ENCODE results near the gene DRAM1.
"Not testable (repeated sequence)": the region's sequence is repeated elsewhere in the genome, so short reads cannot be mapped to it uniquely, and the experiment has no call there.

Gene DRAM1

GRCh38 chr12:101859664-101860607, 17.4 kb upstream of the DRAM1 start:
- DNase-seq (ENCODE audit: low spot score) = no peak

- not testable (repeated sequence) for DNase-seq (ENCODE audit: low spot score)
These were observed 15.7 kb upstream of the DRAM1 start for GRCh38 chr12:101861688-101862087.

GRCh38 chr12:101862245-101862644, 15.1 kb upstream of the DRAM1 start:
- DNase-seq (ENCODE audit: low spot score) = no peak

- DNase-seq (ENCODE audit: low spot score) = no peak
These were observed 13.4 kb upstream of the DRAM1 start for GRCh38 chr12:101863981-101864380.

GRCh38 chr12:101866615-101867373, 10.6 kb upstream of the DRAM1 start:
- no peak for DNase-seq (ENCODE audit: low spot score)

- not testable (repeated sequence) for DNase-seq (ENCODE audit: low spot score)
These were observed 9.8 kb upstream of the DRAM1 start for GRCh38 chr12:101867619-101868018.

- no peak for DNase-seq (ENCODE audit: low spot score)
These were observed 6.5 kb upstream of the DRAM1 start for GRCh38 chr12:101870925-101871324.

GRCh38 chr12:101875162-101875561, 2.2 kb upstream of the DRAM1 start:
- no peak for DNase-seq (ENCODE audit: low spot score)

GRCh38 chr12:101876322-101876860, 989 bp upstream of the DRAM1 start:
- peak; percentile 12 for DNase-seq (ENCODE audit: low spot score)

GRCh38 chr12:101877806-101878242, 444 bp downstream of the DRAM1 start:
- DNase-seq (ENCODE audit: low spot score) = peak; percentile 35

GRCh38 chr12:101878243-101878821, 952 bp downstream of the DRAM1 start:
- DNase-seq (ENCODE audit: low spot score) = peak; percentile 26

- no peak for DNase-seq (ENCODE audit: low spot score)
These were observed 3.4 kb downstream of the DRAM1 start for GRCh38 chr12:101880769-101881168.

- DNase-seq (ENCODE audit: low spot score) = no peak
These were observed 3.8 kb downstream of the DRAM1 start for GRCh38 chr12:101881228-101881627.

GRCh38 chr12:101884174-101884573, 6.8 kb downstream of the DRAM1 start:
- DNase-seq (ENCODE audit: low spot score) = no peak

- DNase-seq (ENCODE audit: low spot score) = not testable (repeated sequence)
These were observed 7.5 kb downstream of the DRAM1 start for GRCh38 chr12:101884781-101885340.

- no peak for DNase-seq (ENCODE audit: low spot score)
These were observed 8.7 kb downstream of the DRAM1 start for GRCh38 chr12:101885912-101886561.

GRCh38 chr12:101889211-101889752, 11.9 kb downstream of the DRAM1 start:
- no peak for DNase-seq (ENCODE audit: low spot score)

GRCh38 chr12:101891462-101891971, 14.1 kb downstream of the DRAM1 start:
- DNase-seq (ENCODE audit: low spot score) = no peak

- no peak for DNase-seq (ENCODE audit: low spot score)
These were observed 15.4 kb downstream of the DRAM1 start for GRCh38 chr12:101892794-101893193.

- no peak for DNase-seq (ENCODE audit: low spot score)
These were observed 24.4 kb downstream of the DRAM1 start for GRCh38 chr12:101901777-101902176.

- DNase-seq (ENCODE audit: low spot score) = no peak
These were observed 25.3 kb downstream of the DRAM1 start for GRCh38 chr12:101902641-101903040.
